B cell (primary cell): Measurements from ENCODE around the gene FGD4. TPM values are rescaled to one million over a fixed set of nuclear protein-coding genes. Genes with fewer than 3 reads are reported as not detected.
"Not testable (repeated sequence)": the region's sequence is repeated elsewhere in the genome, so short reads cannot be mapped to it uniquely, and the experiment has no call there.

Experiments
- ATAC-seq: fragments of 200-7000 bp; cut with Tn5 transposase; one replicate; pipeline ENCODE4 v1.10.0; 2021; ENCODE audit warnings: low read depth, mild to moderate bottlenecking, moderate number of reproducible peaks, moderate library complexity
- CTCF ChIA-PET: fragments of 350-600 bp; sonication (Branson Sonifier 250); formaldehyde crosslinking; loops from one replicate; lab custom pipeline; 2021; ENCODE audit warnings: antibody characterized with exemption, inconsistent platforms; lab: Charles Lee
- POLR2A ChIA-PET: fragments of 350-600 bp; sonication (Branson Sonifier 250); formaldehyde crosslinking; loops from one replicate; lab custom pipeline; 2021; ENCODE audit warnings: antibody characterized with exemption; lab: Charles Lee
- DNase-seq: peaks from one replicate; pipeline ENCODE4 v3.0.0; 2013
- H2AFZ ChIP-seq: 2 replicates; pipeline ENCODE4 v1.6.1; 2012; ENCODE audit warnings: mild to moderate bottlenecking, low read depth, low read length; ENCODE audit not compliant: insufficient read depth, poor library complexity, severe bottlenecking
- H3K27ac ChIP-seq, 2 donors: 1 replicate in 1 of 2; 2 replicates in 1 of 2; pipeline ENCODE4 v1.5.1; 2012 to 2013; ENCODE audit warnings: low read length in 2 of 2, mild to moderate bottlenecking in 2 of 2, moderate library complexity in 1 of 2
- H3K27me3 ChIP-seq, 4 experiments: fragments of 200-600 bp in 1 of 4; sonication (generic) in 1 of 4; replicated peaks in 1 of 4; 1 replicate in 2 of 4; 2 replicates in 2 of 4; pipeline versions ENCODE4 v1.6.1 to v1.7.0; 2013 to 2016; ENCODE audit warnings: low read length in 3 of 4, mild to moderate bottlenecking in 2 of 4, mixed read lengths in 1 of 4, moderate library complexity in 1 of 4; ENCODE audit not compliant: insufficient read depth in 4 of 4, control insufficient read depth in 3 of 4; ENCODE audit errors: control extremely low read depth in 1 of 4
- H3K36me3 ChIP-seq, 2 experiments: replicated peaks in 1 of 2; 1 replicate in 1 of 2; 2 replicates in 1 of 2; pipeline versions ENCODE4 v1.6.1 to v1.7.1; 2013; ENCODE audit warnings: low read length in 1 of 2; ENCODE audit not compliant: insufficient read depth in 2 of 2, control insufficient read depth in 1 of 2; ENCODE audit errors: control extremely low read depth in 1 of 2, extremely low read depth in 1 of 2
- H3K4me1 ChIP-seq, 2 donors: fragments of 200-600 bp in 1 of 2; sonication (generic) in 1 of 2; 1 replicate in 1 of 2; 2 replicates in 1 of 2; pipeline versions ENCODE4 v1.5.1 to v1.6.1; 2013 to 2017; ENCODE audit warnings: low read length in 2 of 2; ENCODE audit not compliant: control insufficient read depth in 2 of 2, insufficient read depth in 2 of 2
- H3K4me2 ChIP-seq: replicated peaks from 2 replicates; pipeline ENCODE3; 2012; ENCODE audit warnings: mild to moderate bottlenecking, low read depth, low read length; ENCODE audit not compliant: poor library complexity, severe bottlenecking
- H3K4me3 ChIP-seq, 5 experiments: fragments of 200-600 bp in 1 of 5; sonication (generic) in 1 of 5; 1 replicate in 3 of 5; 2 replicates in 2 of 5; pipeline versions ENCODE4 v1.5.1 to v1.7.0; 2011 to 2016; ENCODE audit warnings: low read length in 4 of 5, mild to moderate bottlenecking in 4 of 5, low read depth in 2 of 5, control low read depth in 1 of 5, moderate library complexity in 1 of 5; ENCODE audit not compliant: insufficient read depth in 1 of 5; ENCODE audit errors: control extremely low read depth in 1 of 5, extremely low read depth in 1 of 5
- H3K79me2 ChIP-seq: fragments of 200-600 bp; sonication (generic); one replicate; pipeline ENCODE4 v1.6.0; 2016; ENCODE audit warnings: low read length; ENCODE audit not compliant: control insufficient read depth, insufficient read depth
- H3K9ac ChIP-seq: fragments of 200-600 bp; sonication (generic); 2 replicates; pipeline ENCODE4 v1.6.1; 2017; ENCODE audit warnings: mild to moderate bottlenecking, low read length, moderate library complexity
- H3K9me3 ChIP-seq, 3 donors: one replicate each; pipeline versions ENCODE4 v1.6.1 to v1.7.1; 2013; ENCODE audit warnings: low read length in 2 of 3; ENCODE audit not compliant: control insufficient read depth in 2 of 3, insufficient read depth in 1 of 3; ENCODE audit errors: control extremely low read depth in 1 of 3
- H4K20me1 ChIP-seq: 2 replicates; pipeline ENCODE4 v1.6.0; 2012; ENCODE audit warnings: mild to moderate bottlenecking, low read length; ENCODE audit not compliant: insufficient read depth, control insufficient read depth, poor library complexity, severe bottlenecking
- H3K27ac Mint-ChIP-seq: one replicate; pipeline ENCODE4 v1.8.0; 2021; ENCODE audit warnings: mixed read lengths
- H3K27me3 Mint-ChIP-seq: one replicate; pipeline ENCODE4 v1.8.0; 2021; ENCODE audit warnings: mixed read lengths
- H3K4me1 Mint-ChIP-seq: one replicate; pipeline ENCODE4 v1.8.0; 2021; ENCODE audit warnings: mixed read lengths
- H3K4me3 Mint-ChIP-seq: one replicate; pipeline ENCODE4 v1.8.0; 2021; ENCODE audit warnings: mixed read lengths
- H3K9me3 Mint-ChIP-seq: one replicate; pipeline ENCODE4 v1.8.0; 2022; ENCODE audit warnings: mixed read lengths; ENCODE audit not compliant: insufficient read depth
- CTCF ChIP-seq: fragments of 200-600 bp; IDR thresholded peaks from one replicate; pipeline ENCODE4 v1.8.0; 2022; ENCODE audit warnings: antibody characterized with exemption, mild to moderate bottlenecking
- EZH2 ChIP-seq: IDR thresholded peaks from 2 replicates; pipeline ENCODE4 v1.6.1; 2012; ENCODE audit warnings: borderline replicate concordance, low read depth, mild to moderate bottlenecking, moderate library complexity, low read length; ENCODE audit not compliant: insufficient read depth, poor library complexity, severe bottlenecking
- WGBS: methylation state at CpG from one replicate; pipeline ENCODE4 v1.1.5; 2013; ENCODE audit warnings: missing lambda C conversion rate; ENCODE audit not compliant: insufficient coverage; 5-methylcytosine and 5-hydroxymethylcytosine counted together
- intact Hi-C: fragments of 100-400 bp; cut with micrococcal nuclease; formaldehyde crosslinking; loops from one replicate; pipeline ENCODE4 v1.10.0; 2022
- polyA plus RNA-seq: library from polyadenylated mRNA; depleted of rRNA; stranded (reverse); fragments of >200 nt; gene quantifications from 2 replicates; pipeline ENCODE4 v1.2.3, GENCODE V29; 2012
- total RNA-seq, 2 donors: library from RNA; stranded (reverse); fragments of 120-200 nt in 1 of 2; gene quantifications; 1 replicate in 1 of 2; 2 replicates in 1 of 2; pipeline versions ENCODE4 v1.2.3 to v1.2.4, GENCODE V29; 2013 to 2022

Gene FGD4
- total and polyA plus RNA-seq, 2 donors (not counting 1 experiment from before 2014, with no cell fraction given), result 2.1 to 2.8 TPM

DNA sequence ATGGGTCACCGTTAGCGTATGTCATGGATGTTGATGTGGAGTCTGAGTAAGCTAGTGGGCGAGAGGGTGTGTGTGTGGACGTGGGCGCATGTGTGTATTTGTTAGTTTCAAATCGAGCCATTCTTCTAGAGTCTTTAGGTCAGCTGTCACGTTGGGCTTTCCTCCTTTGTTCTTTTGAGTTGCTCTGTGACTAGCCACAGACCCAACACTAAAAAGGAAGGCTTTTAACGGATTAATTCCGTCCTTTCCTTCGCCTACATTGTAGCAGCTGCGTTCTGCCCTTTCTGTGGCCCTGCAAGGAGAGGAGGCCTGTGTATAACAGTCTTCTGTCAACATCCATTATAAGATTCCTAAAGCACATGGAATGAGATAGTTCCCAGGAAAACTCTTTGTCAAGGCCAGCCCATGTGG lies 162.6 kb downstream of the FGD4 start:
- peaks cover 0 to 3% (median 0%) of the 10 kb centered on the region in 3 donors for H3K9me3 ChIP-seq
- no peak overlapping the region for H2AFZ ChIP-seq
- peaks cover 3% of the 10 kb centered on the region for H3K79me2 ChIP-seq
- ATAC-seq (no peak), DNase-seq (no peak)
- no peak for TF ChIP-seq CTCF
- TF ChIP-seq EZH2, result no peak
- H3K4me3 ChIP-seq, result no peak overlapping the region
- Mint-ChIP-seq H3K4me3 (no peak overlapping the region), H3K4me1 (peaks cover 23% of the 10 kb centered on the region), H3K9me3 (peaks cover 2% of the 10 kb centered on the region), H3K27ac (no peak overlapping the region), H3K27me3 (no peaks in the 10 kb centered on the region)
- no peaks in the 10 kb centered on the region for H4K20me1 ChIP-seq
- ChIA-PET CTCF (no interaction called here), POLR2A (no interaction called here)
- peaks cover 3% of the 10 kb centered on the region in 2 experiments for H3K36me3 ChIP-seq
- WGBS, result 94% methylated on average over 11 of the region's 11 CpGs
- peaks cover 13 to 17% of the 10 kb centered on the region in 2 donors for H3K4me1 ChIP-seq
- no peak overlapping the region for H3K9ac ChIP-seq
- no peaks in the 10 kb centered on the region for H3K27me3 ChIP-seq
- H3K4me2 ChIP-seq, result no peak overlapping the region
- no peak overlapping the region for H3K27ac ChIP-seq
- intact Hi-C loops, result no loop called here

DNA sequence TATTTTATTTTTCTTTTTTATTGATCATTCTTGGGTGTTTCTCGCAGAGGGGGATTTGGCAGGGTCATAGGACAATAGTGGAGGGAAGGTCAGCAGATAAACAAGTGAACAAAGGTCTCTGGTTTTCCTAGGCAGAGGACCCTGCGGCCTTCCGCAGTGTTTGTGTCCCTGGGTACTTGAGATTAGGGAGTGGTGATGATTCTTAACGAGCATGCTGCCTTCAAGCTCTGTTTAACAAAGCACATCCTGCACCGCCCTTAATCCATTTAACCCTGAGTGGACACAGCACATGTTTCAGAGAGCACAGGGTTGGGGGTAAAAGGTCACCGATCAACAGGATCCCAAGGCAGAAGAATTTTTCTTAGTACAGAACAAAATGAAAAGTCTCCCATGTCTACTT lies 163.1 kb downstream of the FGD4 start:
- H3K79me2 ChIP-seq, POLR2A ChIA-PET, H4K20me1 ChIP-seq: not testable (repeated sequence)

More for the DNA sequence above, 163.1 kb downstream of the FGD4 start:
- H3K4me3 ChIP-seq, H2AFZ ChIP-seq, CTCF ChIA-PET, H3K27ac Mint-ChIP-seq, H3K36me3 ChIP-seq, DNase-seq, H3K27me3 ChIP-seq, ATAC-seq, intact Hi-C loops, H3K4me3 Mint-ChIP-seq, H3K4me2 ChIP-seq, H3K9ac ChIP-seq, H3K27me3 Mint-ChIP-seq, H3K9me3 ChIP-seq, H3K9me3 Mint-ChIP-seq, H3K27ac ChIP-seq: not testable (repeated sequence)
- WGBS, result no CpG with 5 or more reads among the region's 6 CpGs
- peaks cover 26% of the 10 kb centered on the region for H3K4me1 Mint-ChIP-seq
- H3K4me1 ChIP-seq, result peaks cover 13 to 17% of the 10 kb centered on the region in 2 donors
